ENCODE data around the gene CLIC2. TPM values are rescaled to one million over a fixed set of nuclear protein-coding genes. Genes with fewer than 3 reads are reported as not detected.

CLIC2 gene
- total RNA-seq, 1 donor from 2014 or later, result 53.4 TPM

DNA sequence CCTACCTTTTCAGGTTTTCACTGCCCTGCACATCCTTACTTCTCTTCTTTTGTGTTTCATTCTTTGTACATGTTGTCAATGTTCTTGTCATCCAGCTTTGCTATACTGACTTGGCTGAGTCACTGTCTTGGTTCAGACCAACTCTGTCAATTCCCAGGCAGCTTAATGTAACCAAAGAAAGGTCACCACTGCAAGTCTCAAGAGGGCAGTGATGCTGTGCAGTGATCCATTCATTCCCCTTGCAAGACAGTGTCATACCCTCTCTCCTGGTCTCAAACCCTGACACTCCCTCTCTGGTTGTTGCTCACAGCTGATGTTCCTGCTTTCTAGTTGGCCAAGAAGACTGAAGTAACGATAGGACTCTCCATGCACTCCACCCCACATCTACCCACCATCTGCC, 87.7 kb downstream of the CLIC2 start:
- no peaks in the 10 kb centered on the region for H3K27me3 ChIP-seq (ENCODE audit: low read depth)
- no peaks in the 10 kb centered on the region for H3K9me3 ChIP-seq
- no peak for ATAC-seq
- H3K4me3 ChIP-seq, result no peak overlapping the region
- H3K27ac ChIP-seq, result no peak overlapping the region
- H3K36me3 ChIP-seq, result no peaks in the 10 kb centered on the region
- intact Hi-C loops (cut with DNase I), result no loop called here
- TF ChIP-seq CTCF (IDR thresholded peaks at IDR 0.05), result no peak
- no peaks in the 10 kb centered on the region for H3K4me1 ChIP-seq
- DNase-seq, result no peak

DNA sequence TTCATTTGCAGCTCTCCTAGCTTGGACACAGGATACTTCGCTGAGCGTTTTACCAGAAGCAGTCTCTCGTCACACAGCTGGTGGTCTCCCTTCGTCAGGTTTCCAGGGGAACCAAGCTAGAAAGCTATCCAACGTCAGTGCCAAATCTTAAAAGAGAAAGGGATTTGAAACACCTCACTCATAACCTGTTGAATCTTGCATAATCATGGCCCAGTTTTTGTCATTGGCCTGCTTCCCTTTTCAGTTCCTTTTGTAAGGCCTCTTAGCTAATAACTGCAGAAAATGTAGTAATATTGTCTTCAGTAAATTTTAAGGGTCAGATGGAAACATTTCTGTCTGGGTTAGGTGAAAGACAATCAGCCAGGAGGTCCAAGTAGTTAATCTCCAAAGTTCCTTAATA, 92.1 kb downstream of the CLIC2 start:
- Histone ChIP-seq H3K4me1 (no peaks in the 10 kb centered on the region), H3K27ac (no peak overlapping the region), H3K9me3 (no peaks in the 10 kb centered on the region), H3K4me3 (no peak overlapping the region), H3K36me3 (peaks cover 24% of the 10 kb centered on the region), H3K27me3 (ENCODE audit: low read depth) (no peaks in the 10 kb centered on the region)
- no peak for ATAC-seq
- no peak for DNase-seq
- no peak for TF ChIP-seq CTCF (IDR thresholded peaks at IDR 0.05)
- intact Hi-C loops (cut with DNase I), result no loop called here

GRCh38 chrX:155237719-155238118, 96.7 kb downstream of the CLIC2 start:
- H3K4me3 ChIP-seq, result no peak overlapping the region
- intact Hi-C loops (cut with DNase I), result no loop called here
- no peak for TF ChIP-seq CTCF (IDR thresholded peaks at IDR 0.05)
- H3K27me3 ChIP-seq (ENCODE audit: low read depth), result no peaks in the 10 kb centered on the region
- H3K9me3 ChIP-seq, result no peaks in the 10 kb centered on the region
- no peaks in the 10 kb centered on the region for H3K4me1 ChIP-seq
- H3K27ac ChIP-seq, result no peak overlapping the region
- H3K36me3 ChIP-seq, result peaks cover 45% of the 10 kb centered on the region
- no peak for ATAC-seq
- DNase-seq, result no peak

- Histone ChIP-seq H3K4me3 (no peak overlapping the region), H3K4me1 (no peaks in the 10 kb centered on the region), H3K36me3 (peaks cover 55% of the 10 kb centered on the region), H3K27ac (no peak overlapping the region), H3K9me3 (no peaks in the 10 kb centered on the region), H3K27me3 (ENCODE audit: low read depth) (no peaks in the 10 kb centered on the region)
- TF ChIP-seq CTCF (IDR thresholded peaks at IDR 0.05), result no peak
- ATAC-seq (no peak), DNase-seq (no peak)
- intact Hi-C loops (cut with DNase I), result no loop called here
These were observed 98.5 kb downstream of the CLIC2 start for GRCh38 chrX:155235891-155236290.

- H3K27ac ChIP-seq, result no peak overlapping the region
- no peak for TF ChIP-seq CTCF (IDR thresholded peaks at IDR 0.05)
- peaks cover 47% of the 10 kb centered on the region for H3K36me3 ChIP-seq
- intact Hi-C loops (cut with DNase I), result no loop called here
- no peaks in the 10 kb centered on the region for H3K9me3 ChIP-seq
- H3K4me3 ChIP-seq, result no peak overlapping the region
- no peaks in the 10 kb centered on the region for H3K27me3 ChIP-seq (ENCODE audit: low read depth)
- no peaks in the 10 kb centered on the region for H3K4me1 ChIP-seq
- DNase-seq, result no peak
- ATAC-seq, result no peak
These were observed 103.3 kb downstream of the CLIC2 start for GRCh38 chrX:155231163-155231562.

Small RNA genes lying within 50 kb of the gene (microRNA-seq; reads per million reads assigned to microRNA genes)
- not detected for gene MIR1184-2 (ENCODE audit: borderline number of aligned reads)

Other genes starting within 250 kb of the CLIC2 start
- gene VBP1, start 118.2 kb downstream of the CLIC2 start, total RNA-seq, result 32.2 TPM
- gene RAB39B, start 70.1 kb downstream of the CLIC2 start, total RNA-seq, result 0.95 TPM
- gene F8A2, start 47.5 kb upstream of the CLIC2 start, total RNA-seq, result not detected
- gene F8A3, start 124.0 kb upstream of the CLIC2 start, total RNA-seq, result not detected